ENCODE results near the gene ARL3. TPM values are rescaled to one million over a fixed set of nuclear protein-coding genes. Genes with fewer than 3 reads are reported as not detected.

The ARL3 gene, protein sequence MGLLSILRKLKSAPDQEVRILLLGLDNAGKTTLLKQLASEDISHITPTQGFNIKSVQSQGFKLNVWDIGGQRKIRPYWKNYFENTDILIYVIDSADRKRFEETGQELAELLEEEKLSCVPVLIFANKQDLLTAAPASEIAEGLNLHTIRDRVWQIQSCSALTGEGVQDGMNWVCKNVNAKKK
- total RNA-seq: 3.2 and 3.7 TPM in 2 replicates

DNA sequence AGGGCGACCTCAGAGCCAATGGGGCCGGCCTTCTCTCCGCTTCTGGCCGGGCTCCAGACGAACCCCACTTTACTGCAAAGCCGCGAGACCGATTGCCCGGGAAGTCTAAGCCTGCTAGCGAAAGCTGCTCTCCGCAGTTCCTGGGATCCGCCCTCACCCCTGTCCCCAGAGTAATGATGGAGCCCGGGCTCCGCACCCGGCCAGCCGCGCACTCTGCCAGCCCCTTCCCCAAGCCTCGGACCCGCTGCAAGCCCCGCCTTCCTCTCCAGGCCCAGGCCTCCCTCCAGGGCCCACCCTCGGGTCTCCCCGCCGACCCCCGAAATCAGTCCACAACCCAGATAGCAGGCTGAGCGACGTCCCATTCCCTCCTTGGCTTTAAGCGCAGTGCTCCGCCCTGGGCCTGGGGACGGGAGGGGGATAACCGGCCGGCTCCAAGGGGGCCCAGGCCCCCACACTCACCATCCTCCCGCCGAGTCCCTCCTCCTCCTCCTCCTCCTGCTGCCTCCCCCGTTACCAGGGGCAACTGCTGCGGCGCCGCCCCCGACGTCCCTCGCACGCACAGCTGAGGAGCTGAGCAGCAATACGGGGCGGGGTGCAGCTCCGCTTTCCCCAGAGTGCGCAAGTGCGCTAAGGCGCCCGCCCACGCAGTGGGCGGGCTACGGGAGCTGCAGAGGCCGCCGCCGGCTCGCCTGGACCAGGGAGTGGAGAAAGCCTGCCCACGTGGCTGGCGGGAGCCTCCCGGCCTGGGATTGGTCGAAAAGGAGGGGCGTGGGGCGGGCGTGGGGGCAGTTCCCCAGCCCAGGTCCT lies at the start of gene ARL3:
Gene ARL3, minus strand, starts transcription at position 584 of the 807 bp plus-strand sequence. Its CDS starts 122 bp downstream, at position 462.

DNA sequence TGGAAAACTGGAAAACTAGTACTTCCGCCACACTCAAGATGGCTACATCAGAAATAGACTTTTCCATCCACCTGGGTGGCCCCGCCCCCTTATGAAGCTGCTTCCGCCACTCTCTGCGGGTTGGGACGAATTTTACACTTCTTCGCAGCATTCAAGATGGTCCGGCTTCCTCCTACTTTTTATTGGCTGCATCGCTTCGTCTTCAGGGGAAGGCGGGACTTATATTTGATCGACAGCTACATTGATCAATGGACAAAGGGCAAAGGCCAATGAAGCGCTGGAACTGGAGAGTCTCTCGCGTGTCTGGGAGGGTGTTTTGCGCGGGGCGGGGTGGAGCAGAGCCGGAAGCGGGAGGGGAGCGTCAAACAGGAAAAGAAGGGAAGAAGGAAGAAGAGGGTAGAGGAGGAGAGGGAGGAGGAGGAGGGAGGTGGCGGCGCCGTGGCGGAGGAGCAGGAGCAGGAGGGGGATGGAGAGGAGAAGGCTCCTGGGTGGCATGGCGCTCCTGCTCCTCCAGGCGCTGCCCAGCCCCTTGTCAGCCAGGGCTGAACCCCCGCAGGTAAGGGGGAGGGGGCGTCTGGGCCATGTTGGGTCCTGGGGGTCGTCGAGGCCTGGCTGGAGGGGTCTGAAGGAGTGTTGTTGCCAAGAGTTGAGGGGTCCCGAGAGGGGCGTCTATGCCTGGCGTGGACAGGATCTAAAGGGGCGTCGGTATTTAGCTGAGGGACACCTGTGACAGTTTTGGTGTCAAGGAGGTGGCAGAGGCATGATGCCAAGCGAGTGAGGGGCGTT lies 29.6 kb upstream of the ARL3 start, which contains the start of gene WBP1L:
Gene WBP1L, plus strand, starts transcription at position 361 of the 786 bp plus-strand sequence. Its CDS starts 106 bp downstream, at position 467.

GRCh38 chr10:102714621-102715455 lies 641 bp upstream of the ARL3 start, which contains the start of gene SFXN2:
Gene SFXN2 (plus strand): TSS chr10:102714636. CDS start chr10:102726637, 12,001 bp downstream.

GRCh38 chr10:102644066-102644645 lies 70.0 kb downstream of the ARL3 start, which contains the start of gene TRIM8:
Gene TRIM8 (plus strand): TSS chr10:102644479. CDS start chr10:102644618, 139 bp downstream.

Other genes with a start within 250 kb of the ARL3 start
- gene ACTR1A, start 211.7 kb downstream of the ARL3 start, total RNA-seq: 154 and 207 TPM in 2 replicates
- gene SUFU, start 210.4 kb downstream of the ARL3 start, total RNA-seq: 2.3 and 6.9 TPM in 2 replicates
- gene TRIM8, start 69.9 kb downstream of the ARL3 start, total RNA-seq: 48.4 and 72.8 TPM in 2 replicates
- gene SFXN2, start 239 bp upstream of the ARL3 start, total RNA-seq: 3.7 and 7.4 TPM in 2 replicates
- 26.6 and 52.7 TPM in 2 replicates for gene WBP1L, start 29.6 kb upstream of the ARL3 start, total RNA-seq
- gene CYP17A1, start 123.0 kb upstream of the ARL3 start, total RNA-seq: not detected in 2 replicates
- gene BORCS7, start 139.9 kb upstream of the ARL3 start, total RNA-seq: 14.6 and 22.6 TPM in 2 replicates
- gene AS3MT, start 155.1 kb upstream of the ARL3 start, total RNA-seq: 0.81 and 1.1 TPM in 2 replicates
- 1.9 and 6.0 TPM in 2 replicates for gene CNNM2, start 203.9 kb upstream of the ARL3 start, total RNA-seq

Measured in bladder microvascular endothelial cell (primary cell).